ENCODE measurements around the gene PXDC1.
"Not testable (repeated sequence)": the region's sequence is repeated elsewhere in the genome, so short reads cannot be mapped to it uniquely, and the experiment has no call there.

The PXDC1 gene

DNA sequence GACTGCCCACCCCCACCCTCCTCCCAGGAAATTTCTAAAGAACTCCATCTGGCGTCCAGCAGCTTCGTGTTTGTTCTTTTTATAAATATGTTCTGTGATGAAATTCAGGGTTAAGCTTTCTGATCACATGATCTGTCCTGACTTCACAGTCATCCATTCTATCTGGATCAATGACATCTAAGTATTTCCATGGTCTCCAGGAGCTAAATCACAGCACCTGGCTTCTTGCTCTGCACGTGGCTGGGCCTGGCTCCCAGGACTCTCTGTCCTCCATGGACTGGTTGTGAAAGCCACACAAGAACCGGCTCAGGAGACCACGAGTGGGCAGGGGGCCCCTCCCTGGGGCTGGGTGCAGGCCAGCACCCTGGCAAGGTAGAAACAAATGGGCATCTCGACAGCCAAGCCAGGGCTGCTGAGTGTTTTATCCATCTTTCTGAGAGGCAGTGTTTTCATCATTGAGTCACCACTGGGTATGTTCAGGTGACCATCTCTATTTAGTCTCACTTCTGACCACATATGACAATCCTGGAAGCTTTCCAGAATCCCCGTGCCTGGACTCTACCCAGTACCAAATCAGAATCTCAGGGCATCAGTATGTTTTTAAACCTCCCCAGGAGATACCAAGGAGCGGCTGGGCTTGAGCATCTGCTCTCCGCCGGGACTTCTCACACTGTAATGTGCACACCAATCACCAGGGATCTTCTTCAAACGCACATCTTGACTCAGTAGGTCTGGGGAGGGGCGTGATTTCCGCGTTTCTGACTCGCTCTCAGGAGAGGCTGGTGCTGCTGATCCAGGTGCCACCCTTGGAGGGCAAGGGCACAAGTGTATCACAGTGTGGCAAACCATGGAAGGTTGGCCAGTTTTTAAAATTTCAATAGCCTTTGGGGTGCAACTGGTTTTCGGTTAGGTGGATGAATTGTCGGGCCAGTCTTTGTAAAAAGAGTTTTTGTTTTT, 31.6 kb upstream of the PXDC1 start:
- DNase-seq, result no peak

DNA sequence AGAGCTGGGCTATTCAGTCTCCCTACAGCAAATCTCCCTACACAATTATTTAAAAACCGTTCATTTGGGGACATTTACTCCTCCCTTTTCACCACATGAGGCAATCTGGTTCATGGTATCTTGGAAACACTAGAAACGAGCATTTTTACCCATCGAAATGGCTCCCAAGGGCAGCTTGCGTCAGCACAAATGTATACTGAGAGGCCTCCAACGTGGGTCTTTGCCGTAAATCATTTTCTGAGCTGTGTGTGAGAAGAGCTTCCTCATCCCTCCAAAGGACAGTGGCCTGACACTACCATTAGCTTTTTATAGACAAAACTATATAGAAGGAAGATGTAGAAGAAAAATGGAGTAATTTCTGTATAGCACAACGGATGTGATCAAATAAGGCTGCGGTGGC, 30.0 kb upstream of the PXDC1 start:
- DNase-seq, result no peak

DNA sequence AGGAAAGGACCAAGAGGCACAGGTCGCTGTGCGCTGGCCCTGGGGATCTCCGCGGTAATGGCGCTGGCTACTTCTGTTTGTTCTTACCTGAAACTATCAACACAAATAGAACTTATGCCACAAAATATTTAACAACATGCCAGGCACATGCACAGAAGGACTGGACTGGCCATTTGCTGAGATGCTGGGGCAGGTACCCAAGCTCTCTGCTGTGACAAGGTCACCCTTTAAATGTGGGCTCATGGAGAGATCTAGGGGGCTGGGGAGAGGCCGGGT, 28.0 kb upstream of the PXDC1 start:
- no peak for DNase-seq

DNA sequence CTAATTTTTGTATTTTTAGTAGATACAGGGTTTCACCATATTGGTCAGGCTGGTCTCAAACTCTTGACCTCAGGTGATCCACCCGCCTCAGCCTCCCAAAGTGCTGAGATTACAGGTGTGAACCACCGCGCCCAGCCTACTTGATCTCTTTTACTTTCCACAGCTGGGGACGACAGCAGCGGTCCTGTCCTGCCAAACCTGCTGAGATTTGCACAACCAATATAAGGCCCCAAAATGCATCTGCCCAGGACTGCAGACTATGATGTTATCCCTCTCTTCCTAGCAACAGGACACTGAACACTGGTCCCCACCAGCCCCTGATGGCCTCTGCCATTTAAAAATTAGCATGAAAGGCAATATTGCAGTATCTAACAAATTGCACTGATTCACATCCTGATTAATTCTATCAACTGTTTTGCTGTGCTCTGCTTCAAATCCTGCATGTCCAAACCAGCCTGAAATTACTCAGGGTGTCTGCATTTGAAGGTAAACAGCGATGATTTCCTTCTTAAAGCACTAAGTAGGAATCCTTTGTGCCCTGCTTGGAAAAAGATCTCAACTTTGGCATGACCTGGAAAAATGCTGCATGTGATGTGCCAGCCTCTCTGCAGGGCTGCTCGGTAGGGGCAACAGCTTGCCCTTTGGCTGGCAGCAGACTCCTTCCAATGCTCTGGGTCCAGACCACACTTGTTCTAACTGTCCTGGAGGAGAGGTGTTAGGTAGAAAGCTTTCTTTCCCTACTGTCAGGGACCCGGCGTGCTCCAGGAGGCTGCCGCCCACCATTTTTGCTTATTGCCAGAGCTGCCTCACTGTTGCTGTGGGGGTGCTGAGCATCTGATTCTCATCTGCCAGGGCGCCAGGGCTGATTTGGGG, 27.4 kb upstream of the PXDC1 start:
- DNase-seq, result no peak

DNA sequence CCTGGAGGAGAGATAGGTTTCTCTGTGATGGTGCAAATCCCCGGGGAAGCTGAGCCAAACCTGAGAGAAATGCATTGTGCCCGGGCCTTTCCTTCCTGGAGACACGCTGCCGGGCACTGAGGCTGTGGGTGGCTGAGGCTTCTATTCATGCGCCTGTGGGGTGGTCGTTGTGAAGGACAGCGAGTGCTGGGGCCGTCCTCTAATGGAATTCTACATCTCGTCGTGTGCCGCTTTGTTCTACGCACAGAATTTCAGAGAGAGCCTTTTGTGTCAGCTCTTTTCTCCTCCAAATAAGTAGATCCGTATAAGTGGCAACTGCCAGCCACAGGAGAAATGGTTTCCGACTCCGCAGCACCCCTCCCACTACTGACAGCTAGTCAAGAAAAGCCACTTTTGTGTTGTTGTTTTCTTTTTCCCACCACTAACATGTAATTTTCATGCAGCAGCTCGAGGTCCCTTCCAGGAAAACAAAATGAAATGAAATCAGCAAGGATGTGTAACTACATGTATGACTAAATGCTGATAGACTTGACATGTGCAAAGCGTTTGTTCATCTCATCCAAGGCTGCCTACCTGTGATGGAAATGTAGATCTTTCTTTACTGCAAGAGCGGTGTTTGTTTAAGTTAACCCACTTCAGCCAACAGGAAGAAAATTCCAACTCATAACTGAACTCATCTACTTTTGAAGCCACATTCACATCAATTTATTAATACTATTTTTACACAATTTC, 26.4 kb upstream of the PXDC1 start:
- DNase-seq, result no peak

DNA sequence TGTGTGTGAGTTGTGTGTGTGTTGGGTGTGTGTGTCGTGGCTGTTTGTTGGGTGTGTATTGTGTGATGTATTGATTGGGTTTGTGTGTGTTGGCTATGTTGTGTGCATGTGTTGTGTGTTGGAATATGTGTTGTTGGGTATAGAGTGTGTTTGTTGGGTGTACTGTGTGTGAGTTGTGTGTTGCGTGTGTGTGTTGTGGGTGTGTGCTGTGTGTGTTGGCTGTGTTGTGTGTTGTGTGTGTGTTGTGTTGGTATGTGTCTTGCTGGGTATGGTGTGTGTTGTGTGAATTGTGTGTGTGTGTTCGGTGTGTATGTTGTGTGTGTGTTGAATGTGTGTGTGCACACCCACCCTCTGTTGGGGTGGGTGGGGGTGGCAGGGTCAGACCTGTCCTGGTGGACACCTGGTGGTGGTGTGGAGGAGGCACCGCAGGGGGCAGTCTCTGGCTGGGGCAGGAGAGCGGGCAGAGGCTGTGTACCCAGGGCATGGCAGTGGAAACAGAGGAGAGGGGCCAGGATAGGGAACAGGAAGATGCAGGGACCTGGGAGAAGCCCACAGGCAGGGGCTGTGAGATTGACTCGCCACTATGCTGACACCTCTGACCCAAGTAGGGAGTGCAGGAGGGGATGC, 25.5 kb upstream of the PXDC1 start:
- DNase-seq, result no peak

DNA sequence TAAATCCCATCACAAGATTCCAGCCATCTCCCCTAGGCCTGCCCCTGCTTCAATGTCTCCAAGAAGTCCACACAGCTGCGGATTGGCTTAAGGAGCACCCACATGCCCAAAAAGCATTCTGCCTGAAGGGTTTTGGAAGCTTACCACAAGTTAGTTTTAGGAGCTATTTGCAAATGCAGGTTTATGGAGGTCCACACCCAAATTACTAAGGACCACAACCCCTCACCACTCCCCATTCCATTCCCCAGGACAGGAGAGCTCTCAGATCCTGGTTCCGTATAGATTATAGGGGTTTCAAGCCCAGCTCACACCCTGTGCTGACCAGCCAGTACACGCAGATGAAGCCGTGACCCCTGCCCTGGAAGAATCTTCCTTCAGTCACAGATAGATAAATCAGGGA, 24.3 kb upstream of the PXDC1 start:
- DNase-seq, result no peak

DNA sequence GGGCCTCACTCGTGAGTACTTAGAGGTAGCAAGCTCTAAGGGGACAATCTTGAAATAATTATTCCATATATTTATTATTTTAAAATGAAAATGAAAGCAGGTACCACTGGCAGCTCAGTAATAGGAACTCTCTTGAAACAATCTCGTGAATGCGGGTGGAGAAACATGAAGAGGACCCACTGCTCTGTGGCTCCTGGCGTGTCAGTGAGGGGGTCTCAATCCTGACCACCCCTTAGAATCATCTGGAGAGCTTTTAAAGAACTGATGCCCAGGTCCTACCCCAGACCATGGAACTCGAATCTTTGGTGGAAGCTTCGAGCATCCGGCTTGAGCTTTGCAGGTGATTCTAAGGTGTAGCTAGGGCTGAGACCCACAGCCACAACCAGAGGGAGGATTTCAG, 23.9 kb upstream of the PXDC1 start:
- DNase-seq, result no peak

DNA sequence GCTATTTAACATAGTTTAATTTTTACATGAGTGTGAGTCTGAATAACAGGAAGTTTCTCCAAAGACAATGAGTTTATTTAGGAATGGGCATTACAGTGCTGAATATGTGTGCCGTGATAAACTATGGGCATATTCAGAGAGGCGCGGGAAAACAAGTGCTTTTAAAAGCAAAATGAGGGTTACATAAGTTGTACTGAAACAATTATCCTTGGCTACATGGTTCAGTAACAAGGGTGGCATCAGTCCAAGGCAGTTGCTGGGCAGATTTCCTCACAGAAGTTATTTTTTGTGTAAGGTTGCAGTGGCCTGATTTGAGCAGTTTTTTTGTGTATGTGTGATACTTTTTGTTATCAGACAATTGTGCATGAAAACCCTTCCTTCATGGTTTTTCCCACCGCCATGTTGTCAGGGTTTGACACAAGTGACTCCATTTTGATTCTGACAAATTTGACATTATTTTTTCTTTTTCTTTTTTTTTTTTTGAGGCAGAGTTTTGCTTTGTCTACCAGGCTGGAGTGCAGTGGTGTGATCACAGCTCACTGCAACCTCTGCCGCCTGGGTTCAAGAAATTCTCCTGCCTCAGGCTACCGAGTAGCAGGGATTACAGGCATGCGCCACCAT, 22.3 kb upstream of the PXDC1 start:
- DNase-seq, result no peak

DNA sequence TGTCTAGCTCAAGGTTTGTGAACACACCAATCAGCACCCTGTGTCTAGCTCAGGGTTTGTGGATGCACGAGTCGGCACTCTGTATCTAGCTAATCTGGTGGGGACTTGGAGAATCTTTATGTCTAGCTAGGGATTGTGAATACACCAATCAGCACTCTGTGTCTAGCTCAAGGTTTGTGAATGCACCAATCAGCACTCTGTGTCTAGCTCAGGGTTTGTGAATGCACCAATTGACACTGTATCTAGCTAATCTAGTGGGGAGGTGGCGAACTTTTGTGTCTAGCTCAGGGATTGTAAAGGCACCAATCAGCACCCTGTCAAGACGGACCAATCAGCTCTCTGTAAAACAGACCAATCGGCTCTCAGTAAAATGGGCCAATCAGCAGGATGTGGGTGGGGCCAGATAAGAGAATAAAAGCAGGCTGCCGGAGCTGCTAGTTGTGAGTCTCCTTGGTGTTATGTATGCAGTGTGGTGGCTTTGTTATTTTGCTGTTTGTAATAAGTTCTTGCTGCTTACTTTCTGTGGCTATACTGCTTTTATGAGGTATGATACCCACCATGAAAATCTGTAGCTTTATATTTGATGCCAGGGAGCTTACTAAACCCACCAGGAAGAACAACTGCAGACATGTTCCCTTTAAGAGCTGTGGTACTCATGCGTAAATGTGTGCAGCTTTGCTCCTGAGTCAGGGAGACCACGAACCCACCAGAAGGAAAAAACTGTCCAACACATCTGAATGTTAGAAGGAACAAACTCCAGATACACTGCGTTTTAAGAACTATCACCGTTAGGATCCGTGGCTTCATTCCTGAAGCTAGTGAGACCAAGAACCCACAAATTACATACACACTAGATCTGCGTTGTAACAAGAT, 20.9 kb upstream of the PXDC1 start:
- not testable (repeated sequence) for DNase-seq

DNA sequence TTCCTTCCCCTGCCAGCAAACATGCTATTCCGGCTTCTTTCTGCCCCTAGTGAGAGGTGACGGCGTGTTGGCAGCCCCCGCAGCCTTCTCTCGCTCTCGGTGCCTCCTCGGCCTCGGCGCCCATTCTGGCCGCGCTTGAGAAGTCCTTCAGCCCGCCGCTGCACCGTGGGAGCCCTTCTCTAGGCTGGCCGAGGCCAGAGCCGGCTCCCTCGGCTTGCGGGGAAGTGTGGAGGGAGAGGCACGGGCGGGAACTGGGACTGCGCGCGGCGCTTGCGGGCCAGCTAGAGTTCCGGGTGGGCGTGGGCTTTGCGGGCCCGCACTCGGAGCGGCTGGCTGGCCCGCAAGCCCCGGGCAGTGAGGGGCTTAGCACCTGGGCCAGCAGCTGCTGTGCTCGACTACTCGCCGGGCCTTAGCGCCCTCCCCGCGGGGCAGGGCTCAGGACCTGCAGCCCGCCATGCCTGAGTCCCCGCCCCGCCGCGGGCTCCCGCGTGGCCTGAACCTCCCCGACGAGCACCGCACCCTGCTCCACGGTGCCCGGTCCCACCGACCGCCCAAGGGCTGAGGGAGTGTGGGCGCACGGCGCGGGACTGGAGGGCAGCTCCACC, 20.0 kb upstream of the PXDC1 start:
- DNase-seq, result no peak

DNA sequence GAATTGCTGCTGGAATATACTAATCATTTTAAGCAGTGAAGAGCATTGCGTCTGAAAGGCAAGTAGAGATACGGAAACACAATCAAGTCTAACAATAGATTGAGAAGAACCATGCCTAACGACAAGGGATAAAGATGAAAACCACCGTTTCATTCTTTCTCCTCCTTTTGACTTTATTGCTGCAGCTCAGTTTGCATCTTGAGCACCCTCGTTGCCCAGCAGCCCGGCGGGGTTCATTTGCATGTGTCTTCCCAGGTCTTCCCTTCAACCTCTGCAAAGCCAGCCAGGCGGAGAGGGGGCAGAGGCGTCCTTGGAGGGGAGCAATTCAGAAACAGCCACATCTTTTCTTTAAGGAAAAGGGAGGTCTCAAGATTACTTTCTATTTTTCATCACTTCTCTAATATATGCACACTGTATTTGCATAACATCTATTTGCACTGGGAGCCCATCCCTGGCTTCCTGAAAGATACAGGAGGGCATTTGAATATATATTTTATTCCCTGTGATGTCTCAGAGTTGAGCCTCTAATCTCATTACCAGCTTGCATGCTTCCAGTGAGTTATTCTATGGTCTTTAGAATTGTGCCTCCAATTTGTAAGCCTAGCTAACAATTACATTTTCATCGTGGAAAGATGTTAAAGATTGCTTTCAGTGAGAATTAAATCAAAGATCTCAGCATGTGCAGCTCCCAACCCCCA, 18.7 kb upstream of the PXDC1 start:
- DNase-seq, result no peak

DNA sequence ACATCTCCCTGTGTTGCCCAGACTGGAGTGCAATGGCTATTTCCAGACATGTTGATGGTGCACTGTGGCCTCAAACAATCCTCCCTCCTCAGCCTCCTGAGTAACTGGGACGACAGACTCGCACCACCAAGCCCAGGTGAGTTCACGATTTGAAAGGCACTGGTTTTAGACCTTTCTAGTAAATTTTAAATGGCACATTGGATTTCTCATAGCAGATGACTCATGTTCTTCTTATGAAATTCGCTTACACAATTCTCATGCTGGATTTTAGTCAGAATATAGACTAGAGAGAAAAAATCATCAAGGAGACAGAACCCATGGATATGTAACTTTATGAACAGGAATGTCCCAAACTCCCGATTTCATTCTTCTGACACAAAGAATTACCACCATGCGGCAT, 18.1 kb upstream of the PXDC1 start:
- no peak for DNase-seq

DNA sequence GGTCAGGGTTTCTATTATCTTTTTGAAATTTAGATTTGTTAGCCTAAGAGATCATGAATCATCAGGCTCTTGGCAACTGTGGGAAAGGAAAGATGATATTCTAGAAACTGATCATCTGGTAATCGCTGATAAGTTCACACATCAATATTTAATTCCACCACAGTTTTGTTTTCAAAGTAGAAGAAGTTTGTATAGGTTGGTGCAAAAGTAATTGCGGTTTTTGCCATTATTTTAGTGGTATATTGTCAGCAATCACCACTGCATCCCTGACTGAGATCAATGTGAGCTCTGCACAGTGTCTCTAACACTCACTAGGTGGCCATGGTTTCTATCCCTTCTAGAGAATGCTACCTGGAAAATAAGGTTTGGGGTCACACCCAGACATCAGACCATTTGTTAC, 17.0 kb upstream of the PXDC1 start:
- no peak for DNase-seq

DNA sequence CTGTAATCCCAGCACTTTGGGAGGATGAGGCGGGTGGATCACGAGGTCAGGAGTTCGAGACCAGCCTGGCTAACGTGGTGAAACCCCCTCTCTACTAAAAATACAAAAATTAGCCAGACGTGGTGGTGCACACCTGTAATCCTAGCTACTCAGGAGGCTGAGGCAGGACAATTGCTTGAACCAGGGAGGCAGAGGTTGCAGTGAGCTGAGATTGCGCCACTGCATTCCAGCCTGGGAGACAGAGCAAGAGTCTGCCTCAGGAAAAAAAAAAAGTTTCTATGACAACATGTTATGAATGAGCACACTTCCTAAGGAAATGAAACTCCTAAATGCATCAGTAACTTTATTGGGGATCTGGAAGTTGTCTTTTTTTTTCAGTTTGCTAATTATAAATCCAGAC, 16.0 kb upstream of the PXDC1 start:
- DNase-seq, result not testable (repeated sequence)

DNA sequence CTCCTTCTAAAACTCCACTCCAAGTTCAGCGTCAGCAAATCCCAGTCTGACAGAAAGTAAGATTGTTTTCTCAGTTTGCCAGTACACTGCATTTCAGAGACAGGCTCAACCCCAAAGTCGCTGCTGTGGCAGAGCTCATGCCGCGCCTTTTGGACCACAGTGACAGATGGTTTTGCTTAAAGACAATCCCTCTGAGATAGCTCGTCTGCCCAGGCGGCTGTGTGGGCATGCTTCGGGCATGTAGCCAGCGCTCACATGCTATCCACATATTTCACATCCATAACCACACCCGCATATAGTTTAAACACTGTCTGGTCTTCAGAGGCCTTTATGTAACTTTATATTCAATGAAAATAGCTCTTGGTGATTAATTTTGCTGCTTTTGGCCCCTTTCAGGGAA, 14.7 kb upstream of the PXDC1 start:
- no peak for DNase-seq

DNA sequence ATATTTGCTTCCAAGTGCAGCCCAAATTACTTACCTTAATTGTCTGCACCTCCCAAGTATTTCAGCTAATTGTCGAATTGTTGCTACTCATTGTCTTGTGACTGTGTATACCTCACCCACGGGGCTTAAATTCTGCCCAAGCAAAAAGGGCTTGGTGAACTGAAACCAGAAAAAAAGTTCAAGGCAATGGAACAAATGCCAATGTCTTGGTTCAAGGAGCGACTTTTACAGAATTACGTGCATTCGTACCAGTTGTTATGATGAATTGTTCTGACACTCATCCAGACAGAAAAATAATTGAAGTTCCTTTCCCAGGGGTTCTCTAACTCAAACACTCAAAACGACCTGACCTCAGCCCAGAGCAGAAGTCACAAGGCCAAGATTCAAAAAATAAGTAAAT, 13.9 kb upstream of the PXDC1 start:
- DNase-seq, result no peak

DNA sequence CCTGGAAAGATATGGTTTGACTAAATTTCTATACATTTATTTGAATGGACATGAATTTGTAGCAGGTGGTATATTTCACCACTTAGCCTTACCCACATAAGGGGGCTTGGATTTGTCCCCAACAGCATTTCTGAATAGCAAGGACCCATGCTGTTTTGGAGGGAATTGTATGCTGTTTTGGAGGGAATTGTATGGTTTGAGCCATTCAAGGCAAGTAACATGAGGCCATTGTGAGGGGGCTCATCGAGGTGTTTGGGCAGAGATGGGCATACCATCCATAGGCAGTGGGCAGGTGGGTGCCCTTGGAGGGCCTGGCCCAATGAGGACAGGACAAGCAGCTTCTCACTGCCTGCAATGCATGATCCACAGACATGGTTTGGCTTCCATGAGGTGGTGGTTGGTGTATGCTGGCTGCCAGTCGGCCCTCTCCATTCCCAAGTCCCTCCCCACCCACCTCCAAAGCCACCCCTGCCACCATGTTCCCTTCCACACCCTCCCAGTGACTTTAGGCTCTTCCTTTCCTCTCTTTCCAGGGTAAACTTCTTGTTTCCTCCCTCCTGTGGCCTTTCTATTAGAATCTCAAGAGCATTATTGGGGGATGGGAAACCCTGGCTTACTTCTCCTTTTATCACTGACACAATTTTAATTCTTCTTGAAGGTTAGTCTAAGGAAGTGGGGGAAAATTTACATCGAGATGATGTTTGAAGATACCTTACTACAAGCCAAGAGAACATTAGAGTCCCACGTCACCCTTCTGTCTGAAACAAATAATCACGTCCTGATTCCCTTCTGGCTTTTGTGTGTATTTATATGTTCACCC, 13.2 kb upstream of the PXDC1 start:
- no peak for DNase-seq

DNA sequence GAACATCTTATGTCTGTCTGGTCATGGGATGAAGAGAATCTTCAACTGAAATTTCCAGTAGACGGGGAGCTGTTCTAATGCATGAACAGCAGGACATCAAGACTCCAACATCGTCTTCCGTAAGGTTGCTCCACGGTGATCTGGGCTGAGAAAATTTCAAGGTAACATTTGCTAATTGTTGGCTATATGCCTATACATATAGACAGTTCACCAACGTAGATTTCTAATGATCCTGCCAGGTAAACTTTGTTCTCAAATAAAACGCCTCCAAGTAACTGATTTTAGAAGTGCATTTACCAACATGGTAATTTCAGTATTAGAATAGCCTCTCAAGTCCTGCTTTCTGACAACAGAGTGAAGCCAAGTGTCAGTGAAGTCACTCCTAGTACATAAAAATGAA, 11.3 kb upstream of the PXDC1 start:
- no peak for DNase-seq

DNA sequence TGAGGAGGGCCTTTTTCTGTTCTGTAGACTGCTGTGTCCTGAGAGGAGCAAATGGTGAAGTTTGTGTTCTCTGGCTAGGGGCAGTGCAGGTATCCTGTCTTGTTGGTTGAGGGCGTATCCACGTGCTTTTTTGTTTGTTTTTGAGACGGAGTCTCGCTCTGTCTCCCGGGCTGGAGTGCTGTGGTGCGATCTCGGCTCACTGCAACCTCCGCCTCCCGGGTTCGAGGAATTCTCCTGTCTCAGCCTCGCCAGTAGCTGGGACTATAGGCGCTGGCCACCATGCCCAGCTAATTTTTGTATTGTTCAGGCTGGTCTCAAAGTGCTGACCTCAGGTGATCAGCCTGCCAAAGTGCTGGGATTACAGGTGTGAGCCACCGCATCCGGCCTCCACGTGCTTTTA, 10.8 kb upstream of the PXDC1 start:
- no peak for DNase-seq
